ENCODE data around the gene KRT31. TPM values are rescaled to one million over a fixed set of nuclear protein-coding genes. Genes with fewer than 3 reads are reported as not detected.

KRT31 gene
- total and polyA plus RNA-seq, 2 donors (not counting 1 experiment from before 2014, with no cell fraction given), result not detected

- H3K4me2 ChIP-seq (ENCODE audit: extremely low read depth, insufficient read depth, low read length), result no peak overlapping the region
- H3K36me3 ChIP-seq (ENCODE audit: control insufficient read depth, insufficient read depth, low read length), result no peaks in the 10 kb centered on the region
- H2AFZ ChIP-seq (ENCODE audit: low read length), result no peak overlapping the region
- no peak overlapping the region for H3K4me3 ChIP-seq (replicated peaks in 1 of 4; ENCODE audit: control extremely low read depth in 1 of 4, insufficient read depth in 1 of 4, low read depth in 3 of 4, low read length in 4 of 4)
- H3K9me3 ChIP-seq (ENCODE audit: control insufficient read depth, insufficient read depth, low read depth, low read length), result no peaks in the 10 kb centered on the region
- no peak overlapping the region for H3K9ac ChIP-seq (ENCODE audit: insufficient read depth, low read length)
- H3K79me2 ChIP-seq (ENCODE audit: control insufficient read depth, insufficient read depth, low read length), result no peaks in the 10 kb centered on the region
- H4K20me1 ChIP-seq (ENCODE audit: control insufficient read depth, extremely low read depth, insufficient read depth, low read length), result no peaks in the 10 kb centered on the region
- DNase-seq (ENCODE audit: low read depth in 2 of 2), result no peak
- TF ChIP-seq EZH2 (IDR thresholded peaks at IDR 0.05; ENCODE audit: low read length, missing control alignments) (no peak), CTCF (conservative IDR thresholded peaks at IDR 0.05 in 1 of 2, IDR thresholded peaks at IDR 0.05 in 1 of 2; ENCODE audit: low read depth in 1 of 2, low read length in 2 of 2) (no peak)
- H3K4me1 ChIP-seq (ENCODE audit: control insufficient read depth, extremely low read depth, insufficient read depth, low read length), result peaks cover 7% of the 10 kb centered on the region
- no peak overlapping the region for H3K27ac ChIP-seq (ENCODE audit: insufficient read depth, low read length)
- no peaks in the 10 kb centered on the region for H3K27me3 ChIP-seq (ENCODE audit: control insufficient read depth, insufficient read depth, low read length)
Measured at GRCh38 chr17:41415411-41415810, 18.0 kb upstream of the KRT31 start.

GRCh38 chr17:41413982-41414381, 16.6 kb upstream of the KRT31 start:
- Histone ChIP-seq H3K79me2 (ENCODE audit: control insufficient read depth, insufficient read depth, low read length) (no peaks in the 10 kb centered on the region), H3K4me2 (ENCODE audit: extremely low read depth, insufficient read depth, low read length) (no peak overlapping the region), H3K27me3 (ENCODE audit: control insufficient read depth, insufficient read depth, low read length) (no peaks in the 10 kb centered on the region), H4K20me1 (ENCODE audit: control insufficient read depth, extremely low read depth, insufficient read depth, low read length) (no peaks in the 10 kb centered on the region), H3K36me3 (ENCODE audit: control insufficient read depth, insufficient read depth, low read length) (no peaks in the 10 kb centered on the region), H3K4me1 (ENCODE audit: control insufficient read depth, extremely low read depth, insufficient read depth, low read length) (peaks cover 7% of the 10 kb centered on the region), H3K9me3 (ENCODE audit: control insufficient read depth, insufficient read depth, low read depth, low read length) (no peaks in the 10 kb centered on the region), H2AFZ (ENCODE audit: low read length) (no peak overlapping the region), H3K4me3 (replicated peaks in 1 of 4; ENCODE audit: control extremely low read depth in 1 of 4, insufficient read depth in 1 of 4, low read depth in 3 of 4, low read length in 4 of 4) (no peak overlapping the region), H3K27ac (ENCODE audit: insufficient read depth, low read length) (no peak overlapping the region), H3K9ac (ENCODE audit: insufficient read depth, low read length) (no peak overlapping the region)
- peak in 1 of 2 donors; percentile 29 for DNase-seq (ENCODE audit: low read depth in 2 of 2)
- TF ChIP-seq CTCF (conservative IDR thresholded peaks at IDR 0.05 in 1 of 2, IDR thresholded peaks at IDR 0.05 in 1 of 2; ENCODE audit: low read depth in 1 of 2, low read length in 2 of 2) (no peak), EZH2 (IDR thresholded peaks at IDR 0.05; ENCODE audit: low read length, missing control alignments) (no peak)

- no peak overlapping the region for H3K9ac ChIP-seq (ENCODE audit: insufficient read depth, low read length)
- H3K27me3 ChIP-seq (ENCODE audit: control insufficient read depth, insufficient read depth, low read length), result no peaks in the 10 kb centered on the region
- no peak overlapping the region for H3K4me2 ChIP-seq (ENCODE audit: extremely low read depth, insufficient read depth, low read length)
- H3K36me3 ChIP-seq (ENCODE audit: control insufficient read depth, insufficient read depth, low read length), result no peaks in the 10 kb centered on the region
- DNase-seq (ENCODE audit: low read depth in 2 of 2), result peak in 1 of 2 donors; percentile 66
- no peaks in the 10 kb centered on the region for H3K79me2 ChIP-seq (ENCODE audit: control insufficient read depth, insufficient read depth, low read length)
- H3K4me3 ChIP-seq (replicated peaks in 1 of 4; ENCODE audit: control extremely low read depth in 1 of 4, insufficient read depth in 1 of 4, low read depth in 3 of 4, low read length in 4 of 4), result no peak overlapping the region
- no peak overlapping the region for H3K27ac ChIP-seq (ENCODE audit: insufficient read depth, low read length)
- TF ChIP-seq CTCF (conservative IDR thresholded peaks at IDR 0.05 in 1 of 2, IDR thresholded peaks at IDR 0.05 in 1 of 2; ENCODE audit: low read depth in 1 of 2, low read length in 2 of 2) (no peak), EZH2 (IDR thresholded peaks at IDR 0.05; ENCODE audit: low read length, missing control alignments) (no peak)
- H2AFZ ChIP-seq (ENCODE audit: low read length), result no peak overlapping the region
- no peaks in the 10 kb centered on the region for H4K20me1 ChIP-seq (ENCODE audit: control insufficient read depth, extremely low read depth, insufficient read depth, low read length)
- peaks cover 7% of the 10 kb centered on the region for H3K4me1 ChIP-seq (ENCODE audit: control insufficient read depth, extremely low read depth, insufficient read depth, low read length)
- H3K9me3 ChIP-seq (ENCODE audit: control insufficient read depth, insufficient read depth, low read depth, low read length), result no peaks in the 10 kb centered on the region
Measured at GRCh38 chr17:41413353-41413957, 16.0 kb upstream of the KRT31 start.
